ENCODE data around the gene RBMS1.
A peak's percentile ranks its signal among the peaks of the same experiment; 100 is the strongest.

RBMS1 gene

GRCh38 chr2:160493227-160494028 is at the start of gene RBMS1:
Gene RBMS1 (minus strand): TSS chr2:160493807. CDS start chr2:160493363, 444 bp downstream.
- peak; percentile 71 for DNase-seq

GRCh38 chr2:160541745-160542144 is 48.1 kb upstream of the RBMS1 start:
- no peak for DNase-seq

GRCh38 chr2:160538559-160539355 is 45.1 kb upstream of the RBMS1 start:
- no peak for DNase-seq

GRCh38 chr2:160538115-160538514 is 44.5 kb upstream of the RBMS1 start:
- DNase-seq: no peak

GRCh38 chr2:160534996-160535395 is 41.4 kb upstream of the RBMS1 start:
- no peak for DNase-seq

- no peak for DNase-seq
Measured at GRCh38 chr2:160534249-160534648, 40.6 kb upstream of the RBMS1 start.

GRCh38 chr2:160533482-160533881 is 39.9 kb upstream of the RBMS1 start:
- DNase-seq: no peak

GRCh38 chr2:160532388-160532787 is 38.8 kb upstream of the RBMS1 start:
- DNase-seq: no peak

- DNase-seq: no peak
Measured at GRCh38 chr2:160522951-160523710, 29.5 kb upstream of the RBMS1 start.

- DNase-seq: no peak
Measured at GRCh38 chr2:160517731-160518130, 24.1 kb upstream of the RBMS1 start.

- peak; percentile 27 for DNase-seq
Measured at GRCh38 chr2:160516547-160517365, 23.1 kb upstream of the RBMS1 start.

- DNase-seq: no peak
Measured at GRCh38 chr2:160515120-160515519, 21.5 kb upstream of the RBMS1 start.

- DNase-seq: no peak
Measured at GRCh38 chr2:160513120-160513519, 19.5 kb upstream of the RBMS1 start.

GRCh38 chr2:160512491-160512890 is 18.9 kb upstream of the RBMS1 start:
- DNase-seq: no peak

- no peak for DNase-seq
Measured at GRCh38 chr2:160510617-160511016, 17.0 kb upstream of the RBMS1 start.

GRCh38 chr2:160509016-160509415 is 15.4 kb upstream of the RBMS1 start:
- DNase-seq: no peak

GRCh38 chr2:160507464-160507863 is 13.9 kb upstream of the RBMS1 start:
- DNase-seq: no peak

- DNase-seq: no peak
Measured at GRCh38 chr2:160507046-160507407, 13.4 kb upstream of the RBMS1 start.

- no peak for DNase-seq
Measured at GRCh38 chr2:160506371-160507045, 12.9 kb upstream of the RBMS1 start.

- no peak for DNase-seq
Measured at GRCh38 chr2:160505256-160505655, 11.6 kb upstream of the RBMS1 start.

- DNase-seq: no peak
Measured at GRCh38 chr2:160502478-160502877, 8.9 kb upstream of the RBMS1 start.

GRCh38 chr2:160501370-160501769 is 7.8 kb upstream of the RBMS1 start:
- DNase-seq: no peak
